ENCODE data around the gene DEFB132.
A peak's percentile ranks its signal among the peaks of the same experiment; 100 is the strongest.

Gene DEFB132

GRCh38 chr20:266596-267562, 9.4 kb downstream of the DEFB132 start:
- peak; percentile 84 to 92 for DNase-seq

GRCh38 chr20:270517-270916, 13.0 kb downstream of the DEFB132 start:
- no peak for DNase-seq

- DNase-seq = no peak
Observed at GRCh38 chr20:271069-271468, 13.5 kb downstream of the DEFB132 start.

GRCh38 chr20:271528-271927, 14.0 kb downstream of the DEFB132 start:
- DNase-seq = no peak

GRCh38 chr20:272718-273117, 15.2 kb downstream of the DEFB132 start:
- DNase-seq = no peak

GRCh38 chr20:273884-274283, 16.4 kb downstream of the DEFB132 start:
- DNase-seq = no peak

- no peak for DNase-seq
Observed at GRCh38 chr20:275791-276190, 18.3 kb downstream of the DEFB132 start.

- no peak for DNase-seq
Observed at GRCh38 chr20:276620-277495, 19.3 kb downstream of the DEFB132 start.

GRCh38 chr20:277496-277781, 19.9 kb downstream of the DEFB132 start:
- no peak for DNase-seq

- no peak for DNase-seq
Observed at GRCh38 chr20:278181-278580, 20.7 kb downstream of the DEFB132 start.

- DNase-seq = no peak
Observed at GRCh38 chr20:278607-279571, 21.4 kb downstream of the DEFB132 start.

- DNase-seq = no peak
Observed at GRCh38 chr20:284172-284571, 26.6 kb downstream of the DEFB132 start.

- DNase-seq = no peak
Observed at GRCh38 chr20:286508-286907, 29.0 kb downstream of the DEFB132 start.

- no peak for DNase-seq
Observed at GRCh38 chr20:288956-289692, 31.6 kb downstream of the DEFB132 start.

GRCh38 chr20:289693-290083, 32.2 kb downstream of the DEFB132 start:
- no peak for DNase-seq

- peak; percentile 91 to 92 for DNase-seq
Observed at GRCh38 chr20:290084-290831, 32.7 kb downstream of the DEFB132 start, which contains the start of gene C20orf96. TSS of gene C20orf96 (minus strand) at chr20:290750. CDS start at chr20:290610, 140 bp downstream.

GRCh38 chr20:294602-295001, 37.1 kb downstream of the DEFB132 start:
- no peak for DNase-seq

- DNase-seq = no peak
Observed at GRCh38 chr20:295804-296203, 38.3 kb downstream of the DEFB132 start.

- peak; percentile 89 to 96 for DNase-seq
Observed at GRCh38 chr20:297098-297924, 39.8 kb downstream of the DEFB132 start, which contains the start of gene ZCCHC3. TSS of gene ZCCHC3 (plus strand) at chr20:297570. CDS start at chr20:297587, 17 bp downstream.

Data from NCI-H524 (cell line).